HG03469 (cell line): Measurements from ENCODE around the gene GPD2.

ENCODE experiments used
- ATAC-seq: cut with Tn5 transposase; IDR thresholded peaks from one replicate; pipeline ENCODE4 v1.9.1; 2021; ENCODE audit warnings: mild to moderate bottlenecking, moderate library complexity, moderate number of reproducible peaks; ENCODE audit not compliant: unreplicated experiment

Gene GPD2

GRCh38 chr2:156435396-156435717, 822 bp upstream of the GPD2 start:
- peak; percentile 0 for ATAC-seq

- ATAC-seq, result peak; percentile 44
Measured at GRCh38 chr2:156436497-156437085, 412 bp downstream of the GPD2 start.

- peak; percentile 4 for ATAC-seq
Measured at GRCh38 chr2:156437272-156437930, 1.2 kb downstream of the GPD2 start.

GRCh38 chr2:156437931-156438410, 1.8 kb downstream of the GPD2 start:
- ATAC-seq, result no peak

GRCh38 chr2:156443089-156443488, 6.9 kb downstream of the GPD2 start:
- ATAC-seq, result no peak

GRCh38 chr2:156445296-156446220, 9.4 kb downstream of the GPD2 start:
- ATAC-seq, result peak; percentile 56

GRCh38 chr2:156447761-156448160, 11.6 kb downstream of the GPD2 start:
- no peak for ATAC-seq

GRCh38 chr2:156448766-156449165, 12.6 kb downstream of the GPD2 start:
- ATAC-seq, result no peak

GRCh38 chr2:156452971-156453370, 16.8 kb downstream of the GPD2 start:
- no peak for ATAC-seq

- ATAC-seq, result peak; percentile 54
Measured at GRCh38 chr2:156455361-156455975, 19.3 kb downstream of the GPD2 start.

GRCh38 chr2:156456616-156457015, 20.4 kb downstream of the GPD2 start:
- peak; percentile 70 for ATAC-seq

- no peak for ATAC-seq
Measured at GRCh38 chr2:156457523-156458517, 21.6 kb downstream of the GPD2 start.

GRCh38 chr2:156459720-156460119, 23.5 kb downstream of the GPD2 start:
- no peak for ATAC-seq

GRCh38 chr2:156464106-156464505, 27.9 kb downstream of the GPD2 start:
- ATAC-seq, result no peak

- no peak for ATAC-seq
Measured at GRCh38 chr2:156465573-156465972, 29.4 kb downstream of the GPD2 start.

GRCh38 chr2:156466739-156467405, 30.7 kb downstream of the GPD2 start:
- no peak for ATAC-seq

- ATAC-seq, result no peak
Measured at GRCh38 chr2:156470975-156471583, 34.9 kb downstream of the GPD2 start.

GRCh38 chr2:156471762-156472161, 35.6 kb downstream of the GPD2 start:
- ATAC-seq, result no peak

GRCh38 chr2:156472686-156473085, 36.5 kb downstream of the GPD2 start:
- peak; percentile 22 for ATAC-seq
